ENCODE results near the gene NEK7.

DNA sequence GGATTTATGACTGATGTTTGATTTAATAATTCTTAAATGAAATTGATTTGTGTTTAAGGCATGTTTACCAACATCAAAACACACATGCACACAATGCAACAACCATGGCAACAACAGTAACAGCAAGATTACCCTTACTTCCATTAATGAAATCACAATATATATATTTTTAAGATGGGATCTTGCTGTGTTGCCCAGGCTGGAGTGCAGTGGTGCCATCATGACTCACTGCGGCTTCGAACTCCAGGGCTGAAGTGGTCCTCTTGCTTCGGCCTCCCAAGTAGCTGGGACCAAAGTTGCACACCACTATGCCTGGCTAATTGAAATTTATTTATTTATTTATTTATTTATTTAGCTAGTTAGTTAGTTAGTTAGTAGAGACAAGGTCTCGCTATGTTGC is 27.7 kb downstream of the NEK7 start:
- TF ChIP-seq SRSF7 (optimal IDR thresholded peaks at IDR 0.05; ENCODE audit: low read depth, low read length) (no peak), FUS (optimal IDR thresholded peaks at IDR 0.05; ENCODE audit: low read depth, low read length) (no peak), ZBTB7A (IDR thresholded peaks at IDR 0.05; ENCODE audit: borderline replicate concordance, control insufficient read depth, low read depth, low read length) (no peak), HCFC1 (IDR thresholded peaks at IDR 0.05; ENCODE audit: low read depth, low read length) (no peak), SRF (CRISPR knock-in tag; IDR thresholded peaks at IDR 0.05) (no peak), JUN (IDR thresholded peaks at IDR 0.05; ENCODE audit: borderline replicate concordance, low read depth, low read length) (no peak), JUN (CRISPR knock-in tag; IDR thresholded peaks at IDR 0.05; ENCODE audit: borderline replicate concordance) (no peak), ZC3H4 (CRISPR knock-in tag; IDR thresholded peaks at IDR 0.05; ENCODE audit: borderline replicate concordance) (no peak), MEF2D (tag; conservative IDR thresholded peaks at IDR 0.05; ENCODE audit: low read depth) (no peak), BHLHE40 (IDR thresholded peaks at IDR 0.05; ENCODE audit: low read length) (no peak), MTA3 (IDR thresholded peaks at IDR 0.05; ENCODE audit: borderline replicate concordance) (no peak), KAT2B (IDR thresholded peaks at IDR 0.05; ENCODE audit: low read depth, low read length) (no peak), NR2C2 (CRISPR knock-in tag; IDR thresholded peaks at IDR 0.05) (no peak), NR2C2 (tag; IDR thresholded peaks at IDR 0.05) (no peak)
- TF ChIP-seq, protein P1, sequence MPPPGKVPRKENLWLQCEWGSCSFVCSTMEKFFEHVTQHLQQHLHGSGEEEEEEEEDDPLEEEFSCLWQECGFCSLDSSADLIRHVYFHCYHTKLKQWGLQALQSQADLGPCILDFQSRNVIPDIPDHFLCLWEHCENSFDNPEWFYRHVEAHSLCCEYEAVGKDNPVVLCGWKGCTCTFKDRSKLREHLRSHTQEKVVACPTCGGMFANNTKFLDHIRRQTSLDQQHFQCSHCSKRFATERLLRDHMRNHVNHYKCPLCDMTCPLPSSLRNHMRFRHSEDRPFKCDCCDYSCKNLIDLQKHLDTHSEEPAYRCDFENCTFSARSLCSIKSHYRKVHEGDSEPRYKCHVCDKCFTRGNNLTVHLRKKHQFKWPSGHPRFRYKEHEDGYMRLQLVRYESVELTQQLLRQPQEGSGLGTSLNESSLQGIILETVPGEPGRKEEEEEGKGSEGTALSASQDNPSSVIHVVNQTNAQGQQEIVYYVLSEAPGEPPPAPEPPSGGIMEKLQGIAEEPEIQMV (tag; conservative IDR thresholded peaks at IDR 0.05; ENCODE audit: low read depth) = no peak
- TF ChIP-seq, protein P2, sequence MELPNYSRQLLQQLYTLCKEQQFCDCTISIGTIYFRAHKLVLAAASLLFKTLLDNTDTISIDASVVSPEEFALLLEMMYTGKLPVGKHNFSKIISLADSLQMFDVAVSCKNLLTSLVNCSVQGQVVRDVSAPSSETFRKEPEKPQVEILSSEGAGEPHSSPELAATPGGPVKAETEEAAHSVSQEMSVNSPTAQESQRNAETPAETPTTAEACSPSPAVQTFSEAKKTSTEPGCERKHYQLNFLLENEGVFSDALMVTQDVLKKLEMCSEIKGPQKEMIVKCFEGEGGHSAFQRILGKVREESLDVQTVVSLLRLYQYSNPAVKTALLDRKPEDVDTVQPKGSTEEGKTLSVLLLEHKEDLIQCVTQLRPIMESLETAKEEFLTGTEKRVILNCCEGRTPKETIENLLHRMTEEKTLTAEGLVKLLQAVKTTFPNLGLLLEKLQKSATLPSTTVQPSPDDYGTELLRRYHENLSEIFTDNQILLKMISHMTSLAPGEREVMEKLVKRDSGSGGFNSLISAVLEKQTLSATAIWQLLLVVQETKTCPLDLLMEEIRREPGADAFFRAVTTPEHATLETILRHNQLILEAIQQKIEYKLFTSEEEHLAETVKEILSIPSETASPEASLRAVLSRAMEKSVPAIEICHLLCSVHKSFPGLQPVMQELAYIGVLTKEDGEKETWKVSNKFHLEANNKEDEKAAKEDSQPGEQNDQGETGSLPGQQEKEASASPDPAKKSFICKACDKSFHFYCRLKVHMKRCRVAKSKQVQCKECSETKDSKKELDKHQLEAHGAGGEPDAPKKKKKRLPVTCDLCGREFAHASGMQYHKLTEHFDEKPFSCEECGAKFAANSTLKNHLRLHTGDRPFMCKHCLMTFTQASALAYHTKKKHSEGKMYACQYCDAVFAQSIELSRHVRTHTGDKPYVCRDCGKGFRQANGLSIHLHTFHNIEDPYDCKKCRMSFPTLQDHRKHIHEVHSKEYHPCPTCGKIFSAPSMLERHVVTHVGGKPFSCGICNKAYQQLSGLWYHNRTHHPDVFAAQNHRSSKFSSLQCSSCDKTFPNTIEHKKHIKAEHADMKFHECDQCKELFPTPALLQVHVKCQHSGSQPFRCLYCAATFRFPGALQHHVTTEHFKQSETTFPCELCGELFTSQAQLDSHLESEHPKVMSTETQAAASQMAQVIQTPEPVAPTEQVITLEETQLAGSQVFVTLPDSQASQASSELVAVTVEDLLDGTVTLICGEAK (IDR thresholded peaks at IDR 0.05) = no peak
- TF ChIP-seq, protein P2 (CRISPR knock-in tag; IDR thresholded peaks at IDR 0.05) = no peak
